Smooth muscle cell (in vitro differentiated cells): ENCODE measurements around the gene MATN3. TPM values are rescaled to one million over a fixed set of nuclear protein-coding genes. Genes with fewer than 3 reads are reported as not detected.

ENCODE experiments used
- DNase-seq: peaks from one replicate; lab custom pipeline; 2025; ENCODE audit not compliant: unreplicated experiment; lab: John Stamatoyannopoulos, UW
- H2AFZ ChIP-seq: fragments of 200-600 bp; sonication (generic); 2 replicates; pipeline ENCODE4 v1.6.0; 2016; ENCODE audit warnings: antibody characterized with exemption, low read depth, mild to moderate bottlenecking
- H3F3A ChIP-seq: fragments of 200-600 bp; sonication (generic); 2 replicates; pipeline ENCODE4 v1.6.0; 2017; ENCODE audit warnings: antibody characterized with exemption, low read depth
- H3K27ac ChIP-seq: fragments of 200-600 bp; sonication (generic); 2 replicates; pipeline ENCODE4 v1.5.1; 2016; ENCODE audit warnings: low read depth, mild to moderate bottlenecking
- H3K27me3 ChIP-seq: fragments of 200-600 bp; sonication (generic); 2 replicates; pipeline ENCODE4 v1.6.1; 2016; ENCODE audit warnings: low read depth, mild to moderate bottlenecking
- H3K36me3 ChIP-seq: fragments of 200-600 bp; sonication (generic); 2 replicates; pipeline ENCODE4 v1.5.1; 2016; ENCODE audit warnings: low read depth
- H3K4me1 ChIP-seq: fragments of 200-600 bp; sonication (generic); 2 replicates; pipeline ENCODE4 v1.5.1; 2016; ENCODE audit warnings: low read depth
- H3K4me2 ChIP-seq: fragments of 200-600 bp; sonication (generic); 2 replicates; pipeline ENCODE4 v1.6.0; 2016; ENCODE audit warnings: mild to moderate bottlenecking
- H3K4me3 ChIP-seq: fragments of 200-600 bp; sonication (generic); 2 replicates; pipeline ENCODE4 v1.5.1; 2016; ENCODE audit warnings: mild to moderate bottlenecking
- H3K79me2 ChIP-seq: fragments of 200-600 bp; sonication (generic); 2 replicates; pipeline ENCODE4 v1.6.0; 2016; ENCODE audit warnings: low read depth, mild to moderate bottlenecking
- H3K9ac ChIP-seq: fragments of 200-600 bp; sonication (generic); 2 replicates; pipeline ENCODE4 v1.6.0; 2016; ENCODE audit warnings: low read depth
- H3K9me3 ChIP-seq: fragments of 200-600 bp; sonication (generic); replicated peaks from 2 replicates; pipeline ENCODE4 v1.5.1; 2016; ENCODE audit warnings: low read depth
- H4K20me1 ChIP-seq: fragments of 200-600 bp; sonication (generic); 2 replicates; pipeline ENCODE4 v1.6.0; 2016; ENCODE audit warnings: low read depth
- CTCF ChIP-seq: fragments of 200-600 bp; sonication (generic); IDR thresholded peaks from 2 replicates; pipeline ENCODE4 v1.5.1; 2017; ENCODE audit warnings: borderline replicate concordance, mild to moderate bottlenecking, antibody characterized with exemption; ENCODE audit not compliant: insufficient read depth, poor library complexity, severe bottlenecking
- WGBS: methylation state at CpG from one replicate; pipeline ENCODE4 v1.1.7; 2016; ENCODE audit warnings: low lambda C conversion rate; 5-methylcytosine and 5-hydroxymethylcytosine counted together
- polyA plus RNA-seq: library from polyadenylated mRNA; unstranded; fragments of >200 nt; fragmentation: Nextera tagmentation; extraction: Ambion mirVana; gene quantifications from 2 replicates; pipeline ENCODE4 v1.2.1, GENCODE V29; 2016
- total RNA-seq: library from RNA; depleted of rRNA; stranded (reverse); fragments of >200 nt; gene quantifications from 2 replicates; pipeline ENCODE4 v1.2.3, GENCODE V29; 2014

Gene MATN3
- total and polyA plus RNA-seq, 2 experiments from 2014 or later = 5.1 to 12.9 TPM

- WGBS = 53% methylated on average over 3 of the region's 3 CpGs
- peak overlapping the region; percentile 26 for H3K27ac ChIP-seq
- H3K4me2 ChIP-seq = no peak overlapping the region
- H3K27me3 ChIP-seq = no peaks in the 10 kb centered on the region
- H4K20me1 ChIP-seq = peaks cover 23% of the 10 kb centered on the region
- H3F3A ChIP-seq = peaks cover 6% of the 10 kb centered on the region
- H2AFZ ChIP-seq = no peak overlapping the region
- H3K4me1 ChIP-seq = no peaks in the 10 kb centered on the region
- TF ChIP-seq CTCF = no peak
- H3K9ac ChIP-seq = no peak overlapping the region
- DNase-seq = no peak
- H3K79me2 ChIP-seq = peaks cover 5% of the 10 kb centered on the region
- H3K9me3 ChIP-seq = no peaks in the 10 kb centered on the region
- peaks cover 18% of the 10 kb centered on the region for H3K36me3 ChIP-seq
- H3K4me3 ChIP-seq = no peak overlapping the region
Measured at GRCh38 chr2:20027705-20028434, 15.4 kb upstream of the MATN3 start.

- H3K4me1 ChIP-seq = no peaks in the 10 kb centered on the region
- H3K27me3 ChIP-seq = no peaks in the 10 kb centered on the region
- no peak overlapping the region for H3K27ac ChIP-seq
- DNase-seq = no peak
- no peak for TF ChIP-seq CTCF
- whole genome bisulfite sequencing = 81% methylated on average over 4 of the region's 4 CpGs
- peaks cover 12% of the 10 kb centered on the region for H3K36me3 ChIP-seq
- H3K4me2 ChIP-seq = no peak overlapping the region
- no peak overlapping the region for H3K9ac ChIP-seq
- H3K4me3 ChIP-seq = no peak overlapping the region
- H2AFZ ChIP-seq = no peak overlapping the region
- peaks cover 6% of the 10 kb centered on the region for H3F3A ChIP-seq
- peaks cover 18% of the 10 kb centered on the region for H4K20me1 ChIP-seq
- no peaks in the 10 kb centered on the region for H3K9me3 ChIP-seq
- peaks cover 5% of the 10 kb centered on the region for H3K79me2 ChIP-seq
Measured at GRCh38 chr2:20027260-20027677, 14.8 kb upstream of the MATN3 start.

- H3K27ac ChIP-seq = no peak overlapping the region
- H3K4me3 ChIP-seq = no peak overlapping the region
- no peak overlapping the region for H2AFZ ChIP-seq
- 58% methylated on average over 3 of the region's 3 CpGs for WGBS
- no peaks in the 10 kb centered on the region for H3K27me3 ChIP-seq
- no peaks in the 10 kb centered on the region for H3K4me1 ChIP-seq
- H3K9ac ChIP-seq = no peak overlapping the region
- no peak for DNase-seq
- no peaks in the 10 kb centered on the region for H3K9me3 ChIP-seq
- no peaks in the 10 kb centered on the region for H3K36me3 ChIP-seq
- H3F3A ChIP-seq = peaks cover 6% of the 10 kb centered on the region
- peaks cover 13% of the 10 kb centered on the region for H4K20me1 ChIP-seq
- no peak for TF ChIP-seq CTCF
- H3K4me2 ChIP-seq = no peak overlapping the region
- H3K79me2 ChIP-seq = peaks cover 5% of the 10 kb centered on the region
Measured at GRCh38 chr2:20025065-20025786, 12.8 kb upstream of the MATN3 start.
